ENCODE results near the gene SLC35E4.

- no peak for TF ChIP-seq POLR2A (IDR thresholded peaks at IDR 0.05)
- TF ChIP-seq, protein P1, sequence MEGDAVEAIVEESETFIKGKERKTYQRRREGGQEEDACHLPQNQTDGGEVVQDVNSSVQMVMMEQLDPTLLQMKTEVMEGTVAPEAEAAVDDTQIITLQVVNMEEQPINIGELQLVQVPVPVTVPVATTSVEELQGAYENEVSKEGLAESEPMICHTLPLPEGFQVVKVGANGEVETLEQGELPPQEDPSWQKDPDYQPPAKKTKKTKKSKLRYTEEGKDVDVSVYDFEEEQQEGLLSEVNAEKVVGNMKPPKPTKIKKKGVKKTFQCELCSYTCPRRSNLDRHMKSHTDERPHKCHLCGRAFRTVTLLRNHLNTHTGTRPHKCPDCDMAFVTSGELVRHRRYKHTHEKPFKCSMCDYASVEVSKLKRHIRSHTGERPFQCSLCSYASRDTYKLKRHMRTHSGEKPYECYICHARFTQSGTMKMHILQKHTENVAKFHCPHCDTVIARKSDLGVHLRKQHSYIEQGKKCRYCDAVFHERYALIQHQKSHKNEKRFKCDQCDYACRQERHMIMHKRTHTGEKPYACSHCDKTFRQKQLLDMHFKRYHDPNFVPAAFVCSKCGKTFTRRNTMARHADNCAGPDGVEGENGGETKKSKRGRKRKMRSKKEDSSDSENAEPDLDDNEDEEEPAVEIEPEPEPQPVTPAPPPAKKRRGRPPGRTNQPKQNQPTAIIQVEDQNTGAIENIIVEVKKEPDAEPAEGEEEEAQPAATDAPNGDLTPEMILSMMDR (IDR thresholded peaks at IDR 0.05), result no peak
Observed at GRCh38 chr22:30694640-30695350, 59.2 kb downstream of the SLC35E4 start, which contains the start of gene OSBP2.

Measured in uterus (tissue), 2 donors.